Fibroblast of upper back skin (primary cell): ENCODE measurements around the gene GRID1.

ENCODE experiments used
- DNase-seq: peaks from one replicate; pipeline ENCODE4 v3.0.0-alpha.2; 2013

The GRID1 gene

DNA sequence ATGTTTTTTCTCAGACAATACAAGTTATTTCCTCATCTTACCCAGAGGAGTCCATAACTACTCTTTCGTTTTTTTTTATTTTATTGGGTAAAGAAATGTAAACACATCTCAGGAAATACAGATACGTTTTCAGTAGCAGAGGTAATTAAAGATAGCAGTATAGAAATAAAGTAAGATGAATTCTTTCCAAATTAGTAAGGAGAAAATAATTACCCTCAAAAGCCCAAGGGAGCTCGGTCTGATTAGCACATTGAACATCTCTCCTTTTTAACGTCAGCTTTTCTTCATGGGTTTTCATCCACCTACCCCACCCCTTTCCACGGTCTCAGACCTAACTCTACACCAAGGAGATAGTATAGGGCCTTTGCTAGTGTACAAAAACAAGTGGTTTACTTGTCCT, 294.2 kb downstream of the GRID1 start:
- DNase-seq = no peak

DNA sequence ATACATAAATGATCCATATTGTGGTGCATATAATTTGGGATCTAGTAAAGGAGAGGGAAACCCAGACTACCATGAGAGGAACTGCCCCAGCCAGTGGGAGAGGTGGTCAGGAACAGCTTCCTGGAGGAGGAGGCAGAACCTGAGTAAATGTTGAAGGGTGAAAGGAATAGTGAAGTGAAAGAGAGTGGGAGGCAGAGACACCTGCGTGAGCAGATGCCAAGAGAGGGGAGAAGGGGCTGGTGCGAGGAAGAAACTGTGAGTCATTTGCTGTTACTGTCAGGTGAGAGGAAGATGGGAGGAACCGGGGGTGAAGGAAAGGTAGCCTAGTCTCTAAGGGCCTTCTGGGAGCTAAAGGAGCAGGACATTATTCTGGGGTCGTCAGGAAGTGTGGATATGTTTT, 294.8 kb downstream of the GRID1 start:
- DNase-seq = no peak

DNA sequence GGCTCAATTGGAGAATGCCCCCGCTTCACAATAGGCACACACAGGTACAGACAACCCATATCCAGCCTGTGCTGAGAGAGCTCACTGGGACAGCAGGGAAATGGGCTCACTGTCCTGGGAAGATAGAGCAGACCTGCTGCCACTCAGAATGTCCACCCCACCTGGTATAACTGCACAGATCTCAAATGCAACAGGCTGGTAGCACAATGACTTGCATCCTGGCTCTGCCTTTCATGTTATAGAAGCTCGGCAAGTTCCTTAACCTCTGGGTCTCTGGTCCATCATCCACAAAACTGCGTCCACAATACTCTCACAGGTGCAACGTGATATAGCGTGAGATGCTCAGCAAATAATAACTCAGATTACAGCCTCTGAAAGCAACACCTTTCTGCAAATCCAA, 295.4 kb downstream of the GRID1 start:
- no peak for DNase-seq

DNA sequence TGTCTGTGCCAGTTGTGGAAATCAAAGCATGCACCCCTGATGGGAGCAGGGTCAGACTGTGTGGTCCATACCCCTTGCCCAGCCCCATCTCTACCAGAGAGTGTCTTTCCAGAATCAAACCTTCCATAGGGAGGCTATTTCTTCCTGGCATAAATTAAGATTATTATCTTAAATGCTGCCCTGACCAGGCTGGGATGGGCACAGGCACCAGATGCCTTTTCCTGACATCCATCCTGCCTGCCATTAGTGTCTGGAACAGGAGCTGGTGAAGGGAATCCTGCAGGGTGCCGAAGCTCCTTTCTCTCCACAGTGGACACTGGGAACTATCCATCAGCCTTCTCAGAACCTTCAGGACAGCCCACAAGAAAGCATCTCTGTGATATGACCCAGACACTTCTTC, 296.3 kb downstream of the GRID1 start:
- no peak for DNase-seq

DNA sequence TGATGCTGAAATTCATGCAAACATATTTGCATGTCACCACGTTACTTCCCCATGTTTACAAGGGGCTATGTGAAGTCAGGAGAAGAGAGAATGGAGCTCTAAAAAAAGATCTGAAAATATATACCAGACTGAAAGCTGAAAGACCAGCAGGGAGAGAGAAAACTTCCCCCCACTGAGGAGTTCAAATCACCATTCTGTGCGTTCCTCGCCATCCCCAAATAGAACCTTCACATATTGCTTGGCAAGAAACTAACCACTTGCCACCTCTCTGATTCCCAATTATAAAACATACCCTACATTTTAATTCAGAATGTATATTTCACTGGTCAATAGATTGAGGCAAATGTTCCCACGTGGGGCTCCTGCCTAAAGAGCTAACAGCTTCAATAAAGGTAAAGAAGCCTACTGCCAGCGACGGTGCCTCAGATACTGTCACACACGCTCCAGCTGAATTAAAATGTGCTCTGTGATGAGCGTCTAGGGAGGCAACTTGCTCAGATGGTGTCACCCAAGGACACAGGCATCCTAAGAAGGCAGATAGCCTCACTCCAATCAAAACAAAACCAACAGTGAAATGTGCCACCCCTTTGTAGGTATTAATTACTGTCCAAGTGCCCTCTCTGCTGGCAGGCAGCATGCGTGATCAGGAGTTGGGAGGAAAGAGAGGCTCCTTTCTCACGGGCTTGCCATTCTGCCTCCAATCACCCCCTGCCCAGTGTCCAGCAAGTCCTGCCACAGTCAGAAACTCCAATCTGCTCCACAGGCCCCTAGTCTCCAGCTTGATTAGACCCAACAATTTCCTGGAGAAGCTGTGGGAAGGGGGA, 298.2 kb downstream of the GRID1 start:
- DNase-seq = no peak

DNA sequence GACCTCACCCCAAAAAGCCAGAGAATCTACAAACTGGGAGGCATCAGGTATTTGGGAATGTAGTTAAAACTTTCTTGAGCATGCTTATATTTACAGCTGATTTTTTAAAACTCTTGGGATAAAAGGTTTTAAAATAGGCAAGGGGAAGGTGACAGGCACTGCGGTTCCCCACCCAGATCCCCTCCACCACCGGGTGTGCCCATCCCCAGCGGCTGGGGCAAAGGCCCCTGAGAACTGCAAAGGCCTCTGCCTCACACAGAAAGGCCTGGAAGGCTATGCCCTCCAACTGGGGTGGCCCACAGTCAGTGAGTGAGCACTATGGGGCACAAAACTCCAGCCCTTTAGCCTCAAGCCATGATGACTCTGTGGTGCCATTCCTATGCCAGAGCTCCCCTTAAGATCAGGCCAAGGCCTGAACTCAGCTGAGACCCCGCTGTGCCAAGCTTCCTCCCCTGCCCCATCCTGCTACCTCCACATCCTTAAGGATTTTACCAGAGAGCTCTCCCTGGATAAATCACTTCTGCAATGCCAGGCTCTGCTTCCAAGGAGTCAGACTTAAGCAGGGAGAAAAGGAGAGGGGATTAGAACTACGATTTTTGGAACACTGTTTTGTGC, 299.1 kb downstream of the GRID1 start:
- no peak for DNase-seq

DNA sequence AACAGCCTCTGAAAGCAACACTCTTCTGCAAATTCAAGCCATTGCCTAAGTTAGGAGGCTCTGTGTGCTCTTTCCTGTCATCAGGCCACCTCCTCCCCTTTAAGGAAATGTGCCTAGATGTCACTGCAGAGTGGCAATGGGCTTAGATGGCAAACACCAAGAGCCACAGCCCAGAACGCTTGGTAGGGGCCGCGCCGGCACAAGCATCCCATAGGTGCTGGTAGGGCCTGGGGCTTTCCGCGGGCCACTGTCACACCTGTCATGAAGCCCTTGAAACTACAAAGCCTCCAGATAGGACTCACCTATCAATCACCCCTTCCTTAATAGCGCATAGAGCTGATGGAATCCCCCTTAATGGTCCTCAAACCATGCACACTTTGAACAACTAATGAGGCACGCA, 299.9 kb downstream of the GRID1 start:
- DNase-seq = no peak

DNA sequence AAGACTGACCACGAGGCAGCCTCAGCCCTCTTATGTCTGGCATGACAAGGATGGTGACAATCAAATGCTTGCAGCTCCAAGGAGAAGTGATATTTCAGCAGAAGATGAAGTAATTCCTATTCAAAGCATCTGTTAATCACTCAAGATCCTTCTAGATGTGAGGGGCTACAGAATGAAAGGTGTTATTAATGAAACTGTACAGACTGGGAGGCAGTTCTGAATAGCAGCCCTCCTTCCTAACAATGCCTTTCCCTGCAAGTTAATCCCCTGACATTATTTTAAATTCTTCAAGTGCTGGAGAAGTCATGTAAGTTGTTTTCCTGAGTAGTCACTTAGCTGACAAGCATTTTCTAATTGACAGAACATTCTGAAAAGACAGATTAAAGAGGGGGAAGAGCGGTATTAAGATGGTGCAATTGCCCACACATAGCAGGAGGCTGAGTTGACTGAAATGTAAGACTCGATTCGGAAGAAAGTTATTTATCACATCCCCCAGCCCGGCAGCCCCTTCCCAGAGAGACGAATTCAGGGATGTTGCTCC, 300.8 kb downstream of the GRID1 start:
- DNase-seq = no peak

DNA sequence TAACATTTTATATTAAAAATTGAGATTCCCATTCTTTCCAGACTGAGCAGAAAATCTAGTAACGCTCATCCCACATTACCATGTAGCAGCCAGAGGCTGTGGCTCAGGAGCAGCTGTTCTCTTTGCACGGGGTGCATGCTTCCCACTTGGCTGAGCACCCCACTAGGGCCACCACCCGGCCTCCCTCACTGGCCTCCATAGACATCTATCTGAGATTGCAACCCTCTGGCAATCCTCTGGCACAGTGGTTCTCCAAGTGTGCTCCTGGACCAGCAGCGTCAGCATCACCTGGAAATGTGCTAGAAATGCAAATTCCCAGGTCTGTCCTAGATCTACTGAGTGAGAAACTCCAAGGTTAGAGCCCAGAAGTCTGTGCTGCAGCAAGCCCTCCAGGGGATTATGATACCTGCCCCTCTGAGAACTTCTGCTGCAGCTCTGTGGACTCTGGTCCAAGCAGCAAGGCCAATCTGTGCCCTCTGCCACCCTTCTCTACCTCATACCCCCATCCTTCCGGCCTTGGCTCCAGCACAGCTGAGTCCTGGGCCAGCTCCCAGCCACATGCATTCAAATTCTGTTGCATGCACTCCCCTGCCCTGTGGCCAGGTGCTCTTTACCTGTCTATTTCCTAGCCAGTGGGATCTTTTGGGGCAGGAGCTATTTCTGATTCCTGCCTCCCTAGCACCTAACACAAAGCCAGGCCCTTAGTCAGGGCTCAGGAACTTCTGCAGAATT, 301.5 kb downstream of the GRID1 start:
- no peak for DNase-seq

DNA sequence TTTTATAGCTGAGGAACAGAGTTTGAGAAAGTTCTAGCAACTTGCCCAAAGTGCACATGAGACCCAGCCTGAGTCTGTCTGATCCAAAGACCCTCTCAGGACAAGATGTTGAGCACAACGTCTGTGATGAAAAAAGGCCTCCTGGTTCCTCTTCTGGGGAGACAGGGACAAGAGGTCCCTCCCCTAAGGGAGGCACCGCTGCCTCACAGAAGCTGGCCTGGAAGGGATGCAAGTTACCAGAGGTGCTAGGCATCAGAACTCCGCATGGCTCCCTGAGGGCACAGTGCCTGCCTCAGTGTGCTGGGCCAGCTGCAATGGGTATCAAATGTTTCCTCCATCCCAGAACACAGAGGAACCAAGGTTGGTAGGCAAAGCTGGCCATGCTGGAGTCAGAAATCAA, 302.4 kb downstream of the GRID1 start:
- DNase-seq = no peak

DNA sequence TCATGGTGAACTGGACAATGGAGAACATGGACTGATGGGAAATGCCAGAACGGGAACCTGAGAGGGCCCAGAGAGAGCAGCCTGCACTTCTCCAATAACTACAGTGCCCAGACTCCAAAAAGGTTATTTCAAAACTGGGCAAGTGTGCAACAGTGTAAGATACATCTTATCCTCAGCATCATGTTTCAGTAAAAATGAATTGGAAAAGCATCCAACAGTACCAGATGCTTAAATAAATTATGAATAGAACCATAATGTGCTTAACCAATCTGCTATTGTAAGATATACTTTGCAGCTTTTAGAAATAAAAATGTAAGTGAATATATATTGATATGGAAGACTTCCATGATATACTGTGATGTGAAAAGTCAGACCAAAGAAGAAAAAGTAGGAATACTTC, 303.3 kb downstream of the GRID1 start:
- DNase-seq = no peak

DNA sequence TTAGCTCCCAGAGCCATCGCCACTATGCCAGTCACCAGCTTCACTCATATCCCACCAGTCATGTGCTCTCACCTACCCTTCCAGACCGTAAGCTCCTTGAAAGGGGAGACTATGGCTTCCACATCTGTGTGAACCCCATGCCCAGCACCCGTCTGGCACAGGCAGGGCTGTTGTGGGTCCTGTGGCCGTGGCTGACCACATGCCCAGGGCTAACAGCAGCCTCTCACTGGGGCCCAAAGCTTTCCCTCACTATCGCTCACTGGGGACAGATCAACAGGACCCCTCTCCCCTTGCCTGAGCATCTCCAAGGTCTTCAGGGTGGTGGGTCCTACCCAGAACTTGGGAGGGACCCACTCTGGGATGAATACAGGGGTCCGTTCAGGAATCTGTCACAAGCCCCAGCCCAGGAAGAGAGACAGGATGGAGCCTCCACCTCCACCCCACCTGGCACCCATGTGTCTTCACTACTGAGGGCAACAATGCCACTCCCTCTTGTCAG, 303.9 kb downstream of the GRID1 start:
- no peak for DNase-seq

DNA sequence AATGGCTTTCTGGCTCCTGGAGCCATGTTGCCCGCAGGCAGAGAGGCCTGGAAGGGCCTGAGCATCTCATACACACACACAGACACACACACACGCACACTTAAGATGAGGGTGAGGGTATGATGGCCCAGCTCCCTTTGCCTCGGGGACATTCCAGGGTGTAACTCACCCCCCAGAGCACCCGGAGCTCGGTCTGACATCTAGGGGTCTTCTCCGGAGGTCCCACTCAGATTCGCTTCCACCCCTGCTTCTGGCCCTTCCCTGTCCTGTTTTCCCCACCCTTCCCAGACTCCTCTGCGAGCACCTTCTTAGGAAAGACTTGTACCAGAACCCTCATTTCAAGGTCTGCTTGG, 304.4 kb downstream of the GRID1 start:
- DNase-seq = no peak

DNA sequence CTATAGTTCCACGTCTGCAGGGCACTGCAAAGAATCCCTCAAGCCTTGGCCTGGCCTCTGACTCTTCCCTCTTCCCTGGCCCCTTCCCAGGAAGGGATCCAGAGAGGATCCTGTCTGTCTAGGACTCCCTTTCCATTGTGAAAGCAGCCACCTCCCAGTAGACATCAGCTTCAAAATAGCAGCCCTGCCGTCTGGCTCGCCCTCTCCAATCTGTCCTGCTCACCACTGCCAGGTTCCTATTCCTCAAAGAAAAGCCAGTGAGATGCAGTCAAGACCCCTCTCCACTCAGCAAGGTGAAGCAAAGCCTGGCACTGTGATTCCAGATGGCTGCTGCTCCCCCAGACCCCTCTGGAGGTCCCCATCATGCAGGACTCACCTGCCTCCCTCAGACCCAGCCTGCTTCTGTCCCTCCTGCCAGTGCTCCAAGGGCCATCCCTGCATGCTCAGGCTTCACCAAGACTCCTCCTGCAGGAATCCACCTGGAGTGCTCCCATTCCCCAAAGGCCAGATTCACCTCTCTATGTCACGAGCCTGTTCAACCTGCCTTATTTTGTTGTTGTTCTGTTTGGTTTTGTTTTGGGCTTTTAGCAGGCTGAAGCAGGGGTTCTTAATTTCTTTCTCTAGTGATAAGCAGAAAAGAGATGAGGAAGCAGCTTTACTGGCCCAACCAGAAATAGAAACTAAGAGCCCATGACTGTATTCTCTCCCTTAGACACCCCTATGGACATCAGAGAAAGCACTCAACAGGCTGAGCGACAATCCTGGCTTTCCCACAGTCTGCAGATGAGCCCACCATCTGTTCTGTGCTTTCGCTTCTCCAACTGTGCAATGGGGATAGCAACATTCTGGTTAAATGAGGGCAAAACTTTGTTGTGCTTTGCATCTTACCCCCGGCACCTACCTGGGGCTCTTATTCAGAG, 305.1 kb downstream of the GRID1 start:
- no peak for DNase-seq

DNA sequence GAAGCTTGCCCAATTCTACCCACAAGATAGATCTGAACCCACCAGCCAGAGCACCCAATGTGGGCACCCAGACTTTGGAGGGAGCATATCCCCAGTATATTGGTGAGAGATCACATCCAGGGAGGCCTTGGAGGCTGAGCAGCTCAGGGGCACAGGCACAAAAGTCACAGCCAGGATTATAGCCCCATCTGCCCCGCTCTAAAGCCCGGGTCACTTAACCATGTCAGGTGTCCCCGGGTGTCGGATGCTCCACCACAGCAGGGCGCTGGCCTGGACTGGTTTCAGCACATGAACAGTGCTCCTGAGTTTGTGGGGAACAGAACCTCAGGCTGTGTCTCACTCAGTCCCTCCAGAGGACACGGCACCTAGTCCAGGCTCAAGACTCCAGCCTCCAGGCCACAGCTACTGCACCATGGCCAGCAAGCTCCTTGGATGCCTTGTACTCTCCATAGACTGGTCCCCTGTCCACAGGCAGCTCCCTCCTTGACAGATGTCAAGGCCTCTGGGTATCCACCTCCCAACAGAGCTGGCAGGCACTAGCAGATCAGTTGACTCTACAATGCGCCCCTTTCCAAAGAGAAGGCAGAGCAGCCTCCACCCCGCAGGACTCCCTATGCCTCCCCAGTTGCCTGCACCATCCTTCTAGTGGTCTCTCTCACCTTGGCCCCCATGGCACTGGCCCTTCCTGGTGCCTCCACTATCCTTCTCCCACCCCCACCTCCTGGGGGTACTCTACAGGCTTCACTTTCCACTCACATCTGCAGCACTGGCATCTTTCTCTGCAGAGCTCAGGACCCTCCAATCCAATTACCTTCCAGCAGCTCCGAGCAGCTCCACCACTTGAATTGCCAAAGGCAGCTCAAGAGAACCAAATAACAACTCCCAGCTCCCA, 306.0 kb downstream of the GRID1 start:
- DNase-seq = no peak

DNA sequence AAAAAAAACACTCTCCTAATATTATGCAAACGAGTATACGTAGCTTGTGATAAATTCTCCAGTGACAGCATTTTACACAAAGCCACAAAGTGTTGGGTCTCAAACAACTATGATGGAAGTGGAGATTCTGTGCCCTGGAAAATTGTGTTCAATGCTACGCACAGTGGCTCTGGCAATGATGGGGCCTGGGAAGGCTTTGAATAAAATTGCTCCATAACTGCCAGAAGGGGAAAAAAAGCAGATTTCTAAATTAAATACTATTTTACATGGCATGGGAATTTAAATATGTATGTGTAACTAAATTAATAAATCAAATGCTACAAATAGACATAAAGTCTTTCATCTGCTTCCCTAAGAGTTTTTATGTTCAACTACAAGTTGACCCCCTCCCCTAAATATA, 306.7 kb downstream of the GRID1 start:
- DNase-seq = no peak

DNA sequence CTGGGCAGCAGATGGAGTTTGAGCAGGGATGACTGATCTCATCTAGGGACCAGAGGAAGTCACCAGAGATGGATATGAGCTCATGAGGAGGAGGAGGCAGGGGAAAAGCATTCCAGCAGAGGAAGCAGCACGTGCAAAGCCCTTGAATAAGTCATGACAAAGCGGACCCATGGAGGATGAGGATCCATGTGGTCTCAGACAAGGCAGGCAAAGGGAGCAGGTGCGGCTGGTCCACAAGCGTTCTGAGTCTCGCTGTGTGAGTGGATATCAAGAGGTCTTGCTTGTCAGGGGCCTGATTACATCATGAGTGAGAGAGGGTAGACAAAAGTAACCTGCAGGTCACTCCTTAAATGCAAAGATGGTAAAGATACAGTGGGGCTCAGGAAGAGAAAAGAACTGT, 307.6 kb downstream of the GRID1 start:
- no peak for DNase-seq

DNA sequence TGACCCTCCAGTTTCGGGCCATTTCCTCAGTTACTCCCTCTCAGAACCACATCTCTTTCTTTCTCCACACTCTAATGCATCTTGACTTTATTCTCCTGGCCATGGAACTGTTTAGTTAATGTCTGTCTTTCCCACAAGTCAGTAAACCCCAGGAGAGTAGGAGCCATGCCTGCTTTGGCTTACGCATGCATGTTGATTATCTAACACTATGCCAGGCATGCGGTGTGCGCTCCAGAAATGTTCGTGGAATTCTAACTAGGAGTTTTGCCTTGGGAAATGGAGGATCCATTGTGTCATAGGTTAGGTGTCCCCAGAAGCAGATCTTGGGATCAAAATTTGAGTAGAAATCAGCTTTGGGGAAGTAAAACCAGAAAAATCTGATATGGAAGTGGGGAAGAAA, 308.9 kb downstream of the GRID1 start:
- no peak for DNase-seq

DNA sequence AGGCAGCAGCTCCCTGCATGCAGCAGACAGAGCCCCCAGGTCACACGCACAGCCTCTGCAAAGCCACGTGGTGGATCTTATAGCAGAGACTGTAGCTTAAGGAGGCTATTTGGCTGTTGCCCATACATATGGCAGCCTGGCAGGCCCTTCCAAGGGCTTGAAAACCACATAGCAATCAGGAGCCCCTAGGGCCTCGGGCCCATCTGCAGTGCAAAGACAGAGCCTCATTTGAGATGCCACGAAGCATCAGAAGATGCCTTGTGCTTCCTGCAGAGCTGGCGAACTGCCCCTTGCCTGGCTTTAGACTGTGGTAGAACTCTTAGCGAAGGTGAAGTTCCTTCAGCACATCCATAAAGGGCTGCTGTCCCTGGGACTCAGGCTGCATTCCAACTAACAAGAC, 309.9 kb downstream of the GRID1 start:
- no peak for DNase-seq

DNA sequence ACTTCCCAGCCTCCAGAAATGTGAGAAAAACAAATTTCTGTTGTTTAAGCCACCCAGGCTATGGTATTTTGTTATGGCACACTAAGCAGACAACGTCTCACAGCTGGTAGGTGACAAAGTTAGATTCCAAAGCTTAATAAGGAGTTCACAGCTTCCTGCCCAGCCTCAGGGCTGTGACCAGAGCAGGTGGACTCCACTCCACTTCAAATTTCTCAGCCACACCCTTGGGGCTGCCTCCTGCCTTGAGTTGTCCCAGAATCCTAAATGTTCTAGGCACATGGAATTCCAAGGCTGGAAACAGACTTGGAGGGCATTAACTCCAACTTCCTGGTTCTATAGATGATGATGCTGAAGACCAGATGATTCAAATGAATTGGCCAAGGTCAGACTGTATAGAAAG, 310.7 kb downstream of the GRID1 start:
- DNase-seq = no peak

DNA sequence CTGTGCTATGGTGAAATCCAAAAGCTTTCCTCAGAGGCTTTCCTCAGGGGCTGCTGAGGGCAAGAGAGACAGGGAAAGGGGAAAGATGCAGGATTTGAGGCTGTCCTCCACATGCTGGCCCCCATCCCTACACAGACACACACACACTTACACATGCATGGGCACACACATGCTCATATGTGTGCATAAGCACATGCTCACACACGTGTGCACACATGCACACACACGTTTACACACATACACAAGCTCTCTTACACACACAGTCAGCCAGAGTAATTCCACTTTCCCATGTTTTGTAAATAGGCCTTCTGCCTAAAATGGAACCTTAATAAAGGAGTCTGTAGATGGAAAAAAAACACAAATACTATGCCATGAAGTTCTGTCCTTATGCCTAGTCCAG, 312.9 kb downstream of the GRID1 start:
- no peak for DNase-seq

DNA sequence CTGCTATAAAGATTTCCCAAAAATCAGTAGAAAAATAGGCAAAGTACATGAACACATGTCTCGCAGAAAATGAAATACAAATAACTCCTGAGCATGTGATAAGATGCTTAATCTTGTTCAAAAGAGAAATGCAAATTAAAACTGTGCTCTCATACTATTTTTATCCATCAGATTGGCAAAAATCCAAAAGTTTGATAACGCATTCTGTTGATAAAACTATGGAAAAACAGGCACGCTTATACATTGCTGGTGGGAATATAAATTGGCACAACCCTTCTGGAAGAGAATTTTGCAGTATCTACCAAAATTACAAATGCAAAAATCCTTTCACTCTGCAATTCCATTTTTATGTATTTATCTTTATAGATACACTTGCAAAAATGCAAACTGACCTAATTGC, 315.0 kb downstream of the GRID1 start:
- DNase-seq = no peak
